SK-N-SH (cell line): ENCODE measurements around the gene GRIA1. TPM values are rescaled to one million over a fixed set of nuclear protein-coding genes. Genes with fewer than 3 reads are reported as not detected.

Source experiments
- CTCF ChIA-PET: fragments of 300-600, 350-600 bp; formaldehyde crosslinking; extraction: SDS; loops from one replicate; lab custom pipeline; 2021; lab: Yijun Ruan, JAX
- POLR2A ChIA-PET: fragments of 350-600 bp; sonication (Branson Sonifier 250); formaldehyde crosslinking; extraction: SDS; loops from one replicate; lab custom pipeline; 2020; ENCODE audit warnings: antibody characterized with exemption, inconsistent platforms; lab: Yijun Ruan, JAX
- DNase-seq: peaks from one replicate; pipeline ENCODE4 v3.0.0; 2012
- H2AFZ ChIP-seq: fragments of 200-600 bp; sonication (generic); 2 replicates; pipeline ENCODE4 v1.8.1; 2016; ENCODE audit warnings: antibody characterized with exemption, mild to moderate bottlenecking, low read depth
- H3F3A ChIP-seq: fragments of 200-600 bp; sonication (generic); replicated peaks from 2 replicates; pipeline ENCODE3; 2016; ENCODE audit warnings: antibody characterized with exemption, mild to moderate bottlenecking; ENCODE audit not compliant: insufficient read depth
- H3K27ac ChIP-seq, 2 experiments: fragments of 200-500 bp in 1 of 2; fragments of 200-600 bp in 1 of 2; sonication (Bioruptor generic) in 1 of 2; sonication (generic), shearing (Covaris generic) in 1 of 2; 2 replicates each; pipeline versions ENCODE4 v1.5.1 to v1.6.1; 2014 to 2016; ENCODE audit warnings: low read depth in 2 of 2, inconsistent platforms in 1 of 2, low read length in 1 of 2, mild to moderate bottlenecking in 1 of 2, mixed read lengths in 1 of 2
- H3K27me3 ChIP-seq: fragments of 200-600 bp; sonication (generic), shearing (Covaris generic); 2 replicates; pipeline ENCODE4 v1.6.1; 2016; ENCODE audit warnings: mixed run types; ENCODE audit not compliant: insufficient read depth
- H3K36me3 ChIP-seq, 2 experiments: fragments of 200-500 bp in 1 of 2; fragments of 200-600 bp in 1 of 2; sonication (Bioruptor generic) in 1 of 2; sonication (generic) in 1 of 2; replicated peaks in 1 of 2; 2 replicates each; pipeline versions ENCODE3 to v1.5.1; 2014 to 2016; ENCODE audit warnings: low read length in 1 of 2, mild to moderate bottlenecking in 1 of 2; ENCODE audit not compliant: insufficient read depth in 2 of 2, control insufficient read depth in 1 of 2
- H3K4me1 ChIP-seq, 2 experiments: fragments of 200-500 bp in 1 of 2; fragments of 200-600 bp in 1 of 2; sonication (Bioruptor generic) in 1 of 2; sonication (generic), shearing (Covaris generic) in 1 of 2; 2 replicates each; pipeline versions ENCODE4 v1.5.1 to v1.6.1; 2014 to 2016; ENCODE audit warnings: low read depth in 1 of 2, low read length in 1 of 2, mixed run types in 1 of 2; ENCODE audit not compliant: insufficient read depth in 2 of 2, control insufficient read depth in 1 of 2
- H3K4me2 ChIP-seq: fragments of 200-600 bp; sonication (generic), shearing (Covaris generic); 2 replicates; pipeline ENCODE4 v1.6.1; 2017; ENCODE audit warnings: mixed run types
- H3K4me3 ChIP-seq, 2 experiments: fragments of 200-500 bp in 1 of 2; fragments of 200-600 bp in 1 of 2; sonication (Bioruptor generic) in 1 of 2; sonication (generic), shearing (Covaris generic) in 1 of 2; 2 replicates each; pipeline versions ENCODE4 v1.5.1 to v1.8.1; 2014 to 2016; ENCODE audit warnings: low read depth in 2 of 2, inconsistent platforms in 1 of 2, low read length in 1 of 2, mild to moderate bottlenecking in 1 of 2, mixed read lengths in 1 of 2, moderate library complexity in 1 of 2
- H3K79me2 ChIP-seq: fragments of 200-600 bp; sonication (generic); 2 replicates; pipeline ENCODE4 v1.8.1; 2017; ENCODE audit warnings: mild to moderate bottlenecking; ENCODE audit not compliant: insufficient read depth
- H3K9ac ChIP-seq: fragments of 200-600 bp; sonication (generic); 2 replicates; pipeline ENCODE4 v1.6.1; 2017; ENCODE audit warnings: mixed run types
- H3K9me2 ChIP-seq: fragments of 200-600 bp; sonication (generic); 2 replicates; pipeline ENCODE4 v1.6.1; 2017; ENCODE audit warnings: mixed run types
- H3K9me3 ChIP-seq: fragments of 200-600 bp; sonication (generic); 2 replicates; pipeline ENCODE4 v1.6.1; 2017; ENCODE audit warnings: mixed run types, mild to moderate bottlenecking, moderate library complexity
- H4K20me1 ChIP-seq: fragments of 200-600 bp; sonication (generic); 2 replicates; pipeline ENCODE4 v1.6.1; 2017; ENCODE audit warnings: mild to moderate bottlenecking, mixed run types; ENCODE audit not compliant: insufficient read depth
- CHD2 ChIP-seq: fragments of 150-350 bp; IDR thresholded peaks from 2 replicates; pipeline ENCODE4 v1.6.1; 2018; ENCODE audit warnings: low read length; ENCODE audit not compliant: partially characterized antibody
- ELF1 ChIP-seq: IDR thresholded peaks from 2 replicates; pipeline ENCODE4 v1.4.0; 2012
- EZH2phosphoT487 ChIP-seq: fragments of 200-600 bp; sonication (generic); IDR thresholded peaks from 2 replicates; pipeline ENCODE4 v1.6.1; 2017; ENCODE audit warnings: low read depth, mixed run types, mild to moderate bottlenecking, antibody characterized with exemption, moderate library complexity, borderline replicate concordance
- FOXJ3 ChIP-seq: sonication (generic); formaldehyde crosslinking; IDR thresholded peaks from 2 replicates; pipeline ENCODE4 v1.5.1; 2020; ENCODE audit warnings: mild to moderate bottlenecking, missing genetic modification reagents
- FOXM1 ChIP-seq: IDR thresholded peaks from 2 replicates; pipeline ENCODE4 v1.4.0; 2012; ENCODE audit warnings: low read depth, mild to moderate bottlenecking
- GATA2 ChIP-seq: sonication (generic); formaldehyde crosslinking; IDR thresholded peaks from 2 replicates; pipeline ENCODE4 v1.5.0; 2020; ENCODE audit warnings: mild to moderate bottlenecking, missing genetic modification reagents
- IRF3 ChIP-seq: fragments of 150-350 bp; IDR thresholded peaks from 2 replicates; pipeline ENCODE4 v1.6.1; 2016; ENCODE audit warnings: mild to moderate bottlenecking, low read depth, low read length
- JUND ChIP-seq: IDR thresholded peaks from 2 replicates; pipeline ENCODE4 v1.4.0; 2012
- MEF2A ChIP-seq: IDR thresholded peaks from 2 replicates; pipeline ENCODE4 v1.4.0; 2012; ENCODE audit warnings: low read depth, borderline replicate concordance
- MXI1 ChIP-seq: IDR thresholded peaks from 2 replicates; pipeline ENCODE4 v1.6.1; 2012; ENCODE audit warnings: mild to moderate bottlenecking, low read depth, low read length, improper control_type of control experiment
- NFIC ChIP-seq: IDR thresholded peaks from 2 replicates; pipeline ENCODE4 v1.4.0; 2012; ENCODE audit warnings: borderline replicate concordance
- NRF1 ChIP-seq: IDR thresholded peaks from 2 replicates; pipeline ENCODE4 v1.6.1; 2012; ENCODE audit warnings: low read depth, mild to moderate bottlenecking, low read length
- PBX3 ChIP-seq: IDR thresholded peaks from 2 replicates; pipeline ENCODE4; 2012
- RAD21 ChIP-seq: IDR thresholded peaks from 2 replicates; pipeline ENCODE4 v1.6.1; 2012; ENCODE audit warnings: mild to moderate bottlenecking, low read length
- REST ChIP-seq: IDR thresholded peaks from 2 replicates; pipeline ENCODE4 v1.6.1; 2012; ENCODE audit warnings: mild to moderate bottlenecking, low read depth, low read length, moderate library complexity
- RXRA ChIP-seq: IDR thresholded peaks from 2 replicates; pipeline ENCODE4 v1.4.0; 2012; ENCODE audit warnings: low read depth, mild to moderate bottlenecking, borderline replicate concordance
- SMC3 ChIP-seq: IDR thresholded peaks from 2 replicates; pipeline ENCODE4 v1.6.1; 2012; ENCODE audit warnings: low read depth, low read length, improper control_type of control experiment
- TAF1 ChIP-seq: IDR thresholded peaks from 2 replicates; pipeline ENCODE4 v1.6.1; 2012; ENCODE audit warnings: low read depth, mild to moderate bottlenecking, low read length, moderate library complexity, borderline replicate concordance
- TCF12 ChIP-seq: IDR thresholded peaks from 2 replicates; pipeline ENCODE4 v1.4.0; 2012
- YY1 ChIP-seq: IDR thresholded peaks from 2 replicates; pipeline ENCODE4 v1.4.0; 2012; ENCODE audit warnings: low read depth, mild to moderate bottlenecking
- WGBS: methylation state at CpG from one replicate; pipeline ENCODE4 v1.1.6; 2017; ENCODE audit warnings: low lambda C conversion rate; 5-methylcytosine and 5-hydroxymethylcytosine counted together
- polyA plus RNA-seq, 3 experiments: library from polyadenylated mRNA; depleted of rRNA; stranded (reverse); fragments of >200 nt; gene quantifications; 2 replicates each; pipeline ENCODE4 v1.2.3, GENCODE V29; 2012

The GRIA1 gene
- polyA plus RNA-seq, 1 of the 3 experiments (the other 2 are of a cell fraction): 0.35 TPM

GRCh38 chr5:153573326-153574033, 83.0 kb downstream of the GRIA1 start (continued):
- no peak for TF ChIP-seq FOXJ3
- no peak for TF ChIP-seq FOXM1
- no peak for TF ChIP-seq PBX3
- TF ChIP-seq GATA2 (CRISPR knock-in tag): no peak

GRCh38 chr5:153584126-153584959, 93.9 kb downstream of the GRIA1 start:
- no peaks in the 10 kb centered on the region for H3F3A ChIP-seq
- no peaks in the 10 kb centered on the region; a peak in 1 of 4 replicates for H3K4me1 ChIP-seq
- DNase-seq: no peak
- CTCF ChIA-PET: interaction anchor here (0.6 kb wide), 1 partner anchor 1080 kb away, joined by 3 read pairs; no protein-coding TSS in a partner anchor
- 67% methylated on average over 4 of the region's 4 CpGs for WGBS
- H4K20me1 ChIP-seq: no peaks in the 10 kb centered on the region
- no peak overlapping the region for H3K4me3 ChIP-seq
- TF ChIP-seq IRF3: no peak
- no peak for TF ChIP-seq REST
- no peak for TF ChIP-seq NFIC
- TF ChIP-seq YY1: no peak
- TF ChIP-seq NRF1: no peak
- TF ChIP-seq SMC3: no peak
- no peak for TF ChIP-seq EZH2phosphoT487
- TF ChIP-seq MXI1: no peak
- TF ChIP-seq CHD2: no peak
- no peak for TF ChIP-seq ELF1
- TF ChIP-seq GATA2 (CRISPR knock-in tag): no peak
- no peak for TF ChIP-seq RXRA
- TF ChIP-seq JUND: no peak
- TF ChIP-seq FOXJ3: no peak
- no peak for TF ChIP-seq TCF12
- TF ChIP-seq TAF1: no peak
- no peak for TF ChIP-seq MEF2A
- no peak for TF ChIP-seq RAD21
- H2AFZ ChIP-seq: no peak overlapping the region
- no peak overlapping the region for H3K4me2 ChIP-seq
- POLR2A ChIA-PET: no interaction called here
- no peaks in the 10 kb centered on the region for H3K27me3 ChIP-seq
- H3K27ac ChIP-seq: no peak overlapping the region
- H3K9me3 ChIP-seq: no peaks in the 10 kb centered on the region
- H3K9ac ChIP-seq: no peak overlapping the region
- H3K9me2 ChIP-seq: no peaks in the 10 kb centered on the region
- no peaks in the 10 kb centered on the region for H3K36me3 ChIP-seq
- no peaks in the 10 kb centered on the region for H3K79me2 ChIP-seq
